GM18499 (cell line): ENCODE results near the gene MYLK.
"Not testable (repeated sequence)": the region's sequence is repeated elsewhere in the genome, so short reads cannot be mapped to it uniquely, and the experiment has no call there.

ENCODE experiments used
- ATAC-seq: cut with Tn5 transposase; IDR thresholded peaks from one replicate; pipeline ENCODE4 v1.9.1; 2021; ENCODE audit warnings: moderate number of reproducible peaks; ENCODE audit not compliant: insufficient read depth, unreplicated experiment

Gene MYLK

GRCh38 chr3:123708531-123708930 lies 175.6 kb downstream of the MYLK start:
- no peak for ATAC-seq

- not testable (repeated sequence) for ATAC-seq
Measured at GRCh38 chr3:123707641-123708040, 176.5 kb downstream of the MYLK start.

GRCh38 chr3:123706871-123707270 lies 177.3 kb downstream of the MYLK start:
- ATAC-seq: no peak

GRCh38 chr3:123705488-123706285 lies 178.4 kb downstream of the MYLK start:
- no peak for ATAC-seq

- not testable (repeated sequence) for ATAC-seq
Measured at GRCh38 chr3:123703663-123704062, 180.5 kb downstream of the MYLK start.

GRCh38 chr3:123702720-123703119 lies 181.4 kb downstream of the MYLK start:
- ATAC-seq: no peak

GRCh38 chr3:123702057-123702456 lies 182.1 kb downstream of the MYLK start:
- ATAC-seq: not testable (repeated sequence)

GRCh38 chr3:123700791-123701722 lies 183.1 kb downstream of the MYLK start:
- no peak for ATAC-seq

- ATAC-seq: no peak
Measured at GRCh38 chr3:123698813-123699212, 185.3 kb downstream of the MYLK start.

- ATAC-seq: no peak
Measured at GRCh38 chr3:123696808-123697207, 187.3 kb downstream of the MYLK start.

GRCh38 chr3:123695731-123696640 lies 188.1 kb downstream of the MYLK start:
- ATAC-seq: no peak

- no peak for ATAC-seq
Measured at GRCh38 chr3:123695152-123695551, 189.0 kb downstream of the MYLK start.

- no peak for ATAC-seq
Measured at GRCh38 chr3:123694366-123695087, 189.6 kb downstream of the MYLK start.

- no peak for ATAC-seq
Measured at GRCh38 chr3:123693584-123694190, 190.4 kb downstream of the MYLK start.

GRCh38 chr3:123692671-123693070 lies 191.5 kb downstream of the MYLK start:
- no peak for ATAC-seq

- no peak for ATAC-seq
Measured at GRCh38 chr3:123692041-123692440, 192.1 kb downstream of the MYLK start.

GRCh38 chr3:123689831-123690230 lies 194.3 kb downstream of the MYLK start:
- ATAC-seq: no peak

GRCh38 chr3:123688241-123688747 lies 195.8 kb downstream of the MYLK start:
- no peak for ATAC-seq

- ATAC-seq: no peak
Measured at GRCh38 chr3:123687286-123687685, 196.8 kb downstream of the MYLK start.
